Epithelial cell of esophagus (primary cell): ENCODE measurements around the gene PDAP1.

Experiments used
- DNase-seq: peaks from one replicate; pipeline ENCODE4 v3.0.0; 2010; ENCODE audit warnings: low read depth
- H3K4me3 ChIP-seq: 2 replicates; pipeline ENCODE4 v1.5.1; 2011; ENCODE audit warnings: mild to moderate bottlenecking, low read length, control low read depth
- CTCF ChIP-seq: IDR thresholded peaks from 2 replicates; pipeline ENCODE4 v1.5.1; 2011; ENCODE audit warnings: low read depth, mild to moderate bottlenecking, low read length, control low read depth, inconsistent platforms; ENCODE audit not compliant: insufficient read depth; ENCODE audit errors: missing control alignments

Gene PDAP1

GRCh38 chr7:99452541-99452940 lies 44.1 kb upstream of the PDAP1 start:
- no peak for DNase-seq
- H3K4me3 ChIP-seq, result no peak overlapping the region
- TF ChIP-seq CTCF, result no peak

DNA sequence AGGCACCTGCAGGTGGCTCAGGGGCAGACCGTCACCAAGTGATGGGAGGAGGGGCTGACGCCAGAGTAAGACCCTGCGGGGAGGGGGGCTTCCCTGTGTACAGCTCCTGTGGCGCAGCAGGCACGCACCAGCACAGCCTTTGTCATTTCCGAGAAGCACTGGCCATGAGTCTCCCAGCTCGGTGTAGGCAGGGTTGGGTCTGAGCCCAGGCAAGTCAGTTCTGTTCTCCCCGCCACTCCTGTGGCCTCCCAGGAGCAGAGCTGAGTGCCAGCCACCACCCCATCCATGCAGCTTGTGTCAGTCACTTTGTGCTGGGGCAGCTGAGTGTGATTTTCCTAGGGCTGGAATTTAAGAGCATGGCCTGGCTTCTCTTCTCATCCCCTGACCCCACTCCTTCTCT lies 43.5 kb upstream of the PDAP1 start:
- DNase-seq, result no peak
- no peak overlapping the region for H3K4me3 ChIP-seq
- no peak for TF ChIP-seq CTCF

- H3K4me3 ChIP-seq, result no peak overlapping the region
- no peak for DNase-seq
- no peak for TF ChIP-seq CTCF
These were observed 40.9 kb upstream of the PDAP1 start for GRCh38 chr7:99449326-99449725.

DNA sequence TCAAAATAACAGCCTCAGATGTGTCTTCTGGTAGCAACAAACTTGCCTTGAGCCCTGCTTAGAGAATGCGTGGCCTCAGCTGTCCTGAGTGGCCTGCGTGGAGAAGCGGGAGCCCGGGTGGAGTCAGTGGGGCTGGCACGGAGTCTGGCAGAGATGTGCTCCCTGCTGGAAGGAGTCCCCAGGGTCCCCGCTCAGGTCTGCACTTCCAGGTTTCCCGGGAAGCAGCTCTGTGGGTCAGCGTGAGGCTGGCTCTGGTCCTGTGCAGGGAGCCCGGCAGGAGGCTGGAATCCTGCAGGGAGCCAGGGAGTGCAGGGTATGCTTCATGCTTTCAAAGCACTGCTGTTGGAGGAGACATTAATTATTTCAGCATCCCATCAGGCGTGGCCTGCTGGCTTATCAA lies 40.5 kb upstream of the PDAP1 start:
- DNase-seq, result no peak
- TF ChIP-seq CTCF, result no peak
- H3K4me3 ChIP-seq, result no peak overlapping the region

DNA sequence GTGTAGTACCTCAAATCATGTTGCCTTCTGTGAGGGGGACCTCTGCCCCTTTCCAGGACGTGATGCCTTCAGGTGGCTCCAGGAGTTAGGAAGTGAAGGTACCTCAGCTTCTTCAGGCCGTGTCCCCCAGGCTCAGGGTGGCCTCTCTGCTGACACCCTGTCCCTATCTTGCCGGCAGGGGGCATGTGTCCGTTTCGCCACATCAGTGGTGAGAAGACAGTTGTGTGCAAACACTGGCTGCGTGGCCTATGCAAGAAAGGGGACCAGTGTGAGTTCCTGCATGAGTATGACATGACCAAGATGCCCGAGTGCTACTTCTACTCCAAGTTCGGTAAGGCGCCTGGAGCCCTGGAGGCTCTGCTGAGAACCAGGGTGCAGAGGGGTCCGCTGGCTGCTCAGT lies 39.5 kb upstream of the PDAP1 start:
- DNase-seq, result no peak
- TF ChIP-seq CTCF, result peak; percentile 13
- no peak overlapping the region for H3K4me3 ChIP-seq

DNA sequence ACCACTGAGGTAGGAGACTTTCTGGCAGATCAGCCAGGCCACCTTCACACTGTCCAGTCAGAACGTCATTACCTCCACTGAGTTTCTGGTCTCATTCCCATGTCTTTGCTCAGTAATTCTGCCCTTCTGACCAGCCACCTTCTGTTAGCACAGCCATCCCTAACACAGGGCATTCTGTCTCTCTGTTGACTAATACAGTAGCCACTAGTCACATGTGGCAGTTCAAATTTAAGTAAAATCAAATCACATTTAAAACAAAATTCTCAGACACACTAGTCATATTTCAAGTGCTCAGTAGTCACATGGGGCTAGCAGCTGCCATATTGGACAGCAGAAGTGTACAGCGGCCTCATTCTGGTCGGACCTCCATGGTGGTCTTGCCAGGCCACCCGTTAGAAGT lies 37.7 kb upstream of the PDAP1 start:
- H3K4me3 ChIP-seq, result no peak overlapping the region
- no peak for DNase-seq
- TF ChIP-seq CTCF, result no peak

DNA sequence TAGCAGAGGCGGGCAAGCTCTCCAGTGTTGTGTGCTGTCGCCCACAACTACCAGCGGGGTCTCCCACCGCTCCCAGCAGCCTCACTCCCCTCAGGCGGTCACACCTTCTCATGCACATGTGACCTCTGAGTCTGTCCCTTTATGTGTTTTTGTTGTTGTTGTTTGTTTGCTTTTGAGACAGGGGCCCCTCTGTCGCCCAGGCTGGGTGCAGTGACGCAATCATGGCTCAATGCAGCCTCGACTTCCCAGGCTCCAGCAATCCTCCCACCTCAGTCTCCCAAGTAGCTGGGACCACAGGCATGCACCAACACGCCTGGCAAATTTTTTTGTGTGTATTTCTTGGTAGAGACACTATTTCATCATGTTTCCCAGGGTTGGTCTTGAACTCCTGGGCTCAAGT lies 31.8 kb upstream of the PDAP1 start:
- no peak for TF ChIP-seq CTCF
- peak; percentile 64 for DNase-seq
- H3K4me3 ChIP-seq, result peak overlapping the region; percentile 95
